Stimulated activated CD8-positive, alpha-beta memory T cell treated with anti-CD3 and anti-CD28 coated beads, Interleukin-15, amount 100 ng/mL, for 24 hours (primary cell): ENCODE measurements around the gene KIAA1210.

ENCODE experiments used
- DNase-seq: peaks from one replicate; pipeline ENCODE4 v3.0.0-alpha.2; 2020; ENCODE audit warnings: low read depth

Gene KIAA1210

DNA sequence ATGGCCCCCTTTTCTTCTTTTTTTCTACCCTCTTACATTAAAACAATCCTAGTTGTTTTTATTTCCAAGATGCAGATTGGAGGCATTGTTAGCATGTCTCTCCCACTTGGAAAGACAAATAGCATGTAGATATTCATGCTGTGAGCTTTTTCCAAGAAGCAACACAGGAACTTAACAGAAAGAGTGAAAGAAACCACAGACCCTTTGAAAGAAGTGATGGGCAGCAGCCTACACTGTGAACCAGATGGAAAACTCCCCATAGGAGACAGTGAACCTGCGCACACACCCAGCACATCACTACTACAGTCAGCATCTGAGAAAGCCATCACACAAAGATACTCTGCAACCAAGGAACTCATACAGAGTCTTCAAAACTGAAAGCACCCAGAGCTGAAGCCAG, 37.0 kb downstream of the KIAA1210 start:
- DNase-seq: no peak

DNA sequence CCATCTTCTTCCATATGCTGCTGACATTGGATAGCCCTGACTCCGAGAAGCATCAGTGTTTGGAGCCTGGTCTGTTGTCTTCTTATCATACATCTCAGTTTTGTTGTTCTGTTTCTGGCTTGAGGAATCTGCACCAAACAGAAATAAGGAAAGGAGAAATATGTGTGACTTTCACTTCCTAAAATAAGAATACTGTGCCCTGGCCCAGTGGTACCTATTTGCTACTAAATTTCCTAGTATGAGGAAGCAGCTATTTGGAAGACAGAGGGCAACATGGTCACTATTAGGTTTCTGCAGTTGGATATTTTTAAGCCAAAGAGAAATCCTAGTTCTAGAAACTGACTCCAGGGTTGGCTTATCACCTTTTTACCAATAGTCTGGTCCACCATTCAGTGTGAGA, 38.0 kb downstream of the KIAA1210 start:
- no peak for DNase-seq

DNA sequence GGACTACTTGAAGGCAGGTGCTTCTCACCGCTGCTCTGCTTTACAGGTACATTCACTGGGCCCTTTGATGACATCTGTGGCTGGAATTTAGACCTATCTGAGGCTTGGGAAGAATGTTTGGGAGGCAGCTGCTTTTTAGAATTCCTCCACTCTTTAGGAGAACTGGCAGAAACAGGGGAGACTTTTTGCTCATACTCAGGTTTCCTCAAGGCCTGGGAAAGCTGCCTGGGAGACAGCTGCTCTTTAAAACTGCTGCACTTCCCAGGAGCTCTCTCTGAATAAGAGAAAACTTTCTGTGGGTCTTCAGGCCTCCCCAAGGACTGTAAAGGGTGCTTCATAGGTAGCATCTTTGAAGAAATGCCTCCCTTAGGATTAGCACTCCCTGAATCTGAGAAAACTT, 40.5 kb downstream of the KIAA1210 start:
- no peak for DNase-seq

DNA sequence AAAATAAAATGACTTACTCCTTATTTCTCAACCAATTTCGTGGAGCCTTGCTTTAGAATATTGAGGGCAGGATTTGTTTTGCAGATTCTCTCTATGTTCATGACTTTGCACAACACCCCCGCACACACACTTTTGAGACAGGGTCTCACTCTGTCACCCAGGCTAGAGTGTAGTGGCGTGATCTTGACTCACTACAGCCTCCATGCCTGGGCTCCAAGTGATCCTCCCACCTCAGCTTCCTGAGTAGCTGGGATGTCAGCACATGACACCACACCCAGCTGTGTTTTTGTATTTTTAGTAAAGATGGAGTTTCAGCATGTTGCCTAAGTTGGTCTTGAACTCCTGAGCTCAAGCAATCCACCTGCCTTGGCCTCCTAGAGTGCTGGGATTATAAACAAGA, 42.8 kb downstream of the KIAA1210 start:
- DNase-seq: no peak

DNA sequence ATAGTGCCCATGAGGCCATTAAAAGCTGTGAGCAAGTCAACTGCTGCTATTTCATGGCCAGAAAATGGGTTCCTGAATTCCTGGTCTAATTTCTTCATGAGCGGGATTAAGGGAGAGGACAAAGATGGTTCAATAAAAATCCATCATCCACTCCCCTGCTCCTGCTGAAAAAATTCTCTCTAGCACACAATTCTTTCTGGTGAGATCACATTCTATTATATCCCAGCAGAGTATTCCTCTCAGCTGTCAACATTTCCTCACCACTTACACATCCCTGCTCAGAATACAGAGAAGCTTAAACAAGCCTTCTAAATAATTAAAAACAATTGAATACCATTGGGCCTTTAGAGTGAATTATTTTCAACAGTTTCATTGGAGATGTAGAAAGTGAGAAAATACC, 45.3 kb downstream of the KIAA1210 start:
- no peak for DNase-seq

DNA sequence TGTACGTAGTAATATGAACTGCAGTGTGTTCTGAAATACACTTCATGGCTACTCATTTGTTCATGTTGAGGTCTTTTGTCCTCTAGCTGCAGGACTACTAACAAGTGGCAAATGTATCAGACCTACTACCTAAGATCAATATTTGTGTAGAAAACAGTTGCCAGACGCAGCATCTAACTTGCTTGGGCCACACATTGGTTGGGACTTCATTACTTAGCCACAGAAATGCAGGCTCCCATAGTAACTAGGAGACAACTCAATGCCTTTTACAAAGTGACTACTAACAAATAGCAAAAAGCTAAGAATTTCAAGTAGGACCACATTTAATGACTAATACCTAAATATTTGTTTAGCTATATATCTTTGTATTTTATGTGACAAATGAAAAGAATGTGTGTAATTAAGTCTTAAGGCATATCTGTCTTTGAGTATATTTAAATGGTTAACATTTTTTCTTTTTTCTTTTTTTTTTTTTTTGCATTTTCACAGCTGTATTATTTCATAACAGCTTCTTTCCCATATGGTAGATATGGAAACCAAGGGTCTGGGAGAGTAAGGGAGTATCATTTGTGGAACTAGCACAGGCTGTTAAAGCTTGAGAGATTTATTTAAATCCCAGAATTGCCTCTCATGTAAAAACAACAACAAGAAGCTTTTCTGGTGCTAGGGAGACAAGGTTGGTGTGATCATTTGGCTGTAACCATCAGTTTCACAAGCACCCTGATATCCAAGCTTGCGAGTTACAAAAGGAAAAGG, 52.2 kb downstream of the KIAA1210 start:
- no peak for DNase-seq

DNA sequence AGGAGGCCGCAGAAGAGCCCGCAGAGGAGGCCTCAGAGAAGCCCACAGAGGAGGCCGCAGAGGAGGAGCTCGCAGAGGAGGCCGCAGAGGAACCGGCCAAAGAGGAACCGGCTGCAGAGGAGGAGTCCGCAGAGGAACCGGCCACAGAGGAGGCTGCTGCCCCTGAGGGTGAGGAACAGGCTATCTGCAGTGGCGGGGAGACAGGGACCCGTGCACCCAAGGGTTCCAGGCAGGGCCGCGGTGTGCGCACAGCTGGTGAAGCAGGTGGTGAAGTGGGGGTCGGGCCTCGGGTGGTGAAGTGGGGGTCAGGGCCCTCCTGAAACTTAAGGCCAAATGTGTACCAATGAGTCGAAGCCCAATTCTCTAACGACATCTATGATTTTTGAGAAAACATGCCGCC, 53.7 kb downstream of the KIAA1210 start:
- DNase-seq: no peak

DNA sequence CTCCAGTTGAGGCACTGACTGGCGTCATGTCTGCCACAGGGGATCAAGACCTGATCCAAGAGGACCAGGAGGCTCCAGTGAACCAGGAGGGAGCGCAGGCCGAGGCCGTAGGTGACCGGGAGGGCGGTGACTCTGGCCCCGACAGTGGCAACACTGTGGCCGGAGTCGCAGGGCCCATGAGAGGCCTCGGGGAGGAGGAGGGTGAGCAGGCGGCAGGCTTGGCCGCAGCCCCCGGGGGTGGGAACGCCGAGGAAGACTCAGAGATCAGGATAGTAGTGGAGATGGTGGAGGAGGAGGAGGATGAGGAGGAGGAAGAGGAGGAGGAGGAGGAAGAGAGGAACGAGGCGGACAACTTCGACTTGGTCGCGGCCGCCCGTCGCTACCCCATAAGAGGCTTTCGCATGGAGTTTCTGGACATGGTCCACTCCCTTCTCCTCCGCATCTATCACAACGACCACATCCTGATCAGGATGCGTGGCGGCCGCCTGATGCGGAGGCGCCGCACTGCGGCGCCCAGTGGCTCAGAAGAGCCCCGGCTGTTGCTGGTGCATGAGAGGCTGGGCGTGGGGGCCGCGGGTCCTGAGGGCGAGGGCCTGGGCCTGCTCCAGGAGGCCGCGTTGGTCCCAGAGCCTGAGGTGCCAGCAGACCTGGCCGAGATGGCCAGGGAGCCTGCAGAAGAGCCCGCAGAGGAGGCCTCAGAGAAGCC, 54.3 kb downstream of the KIAA1210 start:
- DNase-seq: no peak

DNA sequence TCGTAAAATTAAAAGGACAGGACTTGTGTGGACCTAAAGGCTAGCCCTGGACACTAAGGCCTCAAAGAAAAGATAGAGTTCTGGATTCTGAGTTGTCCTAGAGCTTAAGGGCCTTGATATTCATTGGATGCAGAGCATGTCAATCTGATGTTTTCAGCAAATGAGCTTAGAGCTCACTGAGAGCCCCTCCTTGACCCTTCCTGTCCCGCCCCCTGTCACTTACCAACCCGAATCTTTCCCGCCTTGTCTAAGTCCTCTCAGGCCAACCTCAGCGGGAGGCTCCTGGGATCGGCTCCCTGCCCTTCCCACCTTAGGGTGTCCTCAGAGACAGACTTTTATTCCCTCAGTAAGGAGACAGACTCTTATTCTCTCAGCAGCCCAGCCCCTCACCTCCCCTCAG, 54.9 kb downstream of the KIAA1210 start, which contains the start of gene CT47C1:
Gene CT47C1 (plus strand): TSS at position 250 of the 400 bp plus-strand sequence. CDS start 233 bp downstream, outside the sequence.
- DNase-seq: no peak

DNA sequence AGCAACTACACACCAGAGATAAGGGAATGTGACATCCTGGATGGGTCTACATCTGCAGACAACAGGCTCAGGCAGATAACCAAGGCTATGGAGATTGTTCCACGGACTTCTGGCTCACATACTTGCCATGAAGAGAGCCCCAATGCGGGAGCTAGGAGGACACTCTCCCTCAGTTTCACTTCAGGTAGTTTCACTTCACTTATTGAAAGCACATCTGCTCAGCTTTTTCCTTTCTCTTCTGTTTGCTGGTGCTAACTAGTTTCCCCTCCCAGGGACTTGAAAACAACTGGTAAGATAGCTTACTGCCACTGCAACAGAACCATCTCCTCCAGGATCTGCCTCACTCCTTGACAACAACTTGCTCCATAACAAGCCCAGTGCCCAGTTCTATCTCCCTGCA, 56.2 kb downstream of the KIAA1210 start:
- DNase-seq: no peak

- DNase-seq: no peak
These were observed 57.9 kb downstream of the KIAA1210 start for GRCh38 chrX:119069762-119070161.

DNA sequence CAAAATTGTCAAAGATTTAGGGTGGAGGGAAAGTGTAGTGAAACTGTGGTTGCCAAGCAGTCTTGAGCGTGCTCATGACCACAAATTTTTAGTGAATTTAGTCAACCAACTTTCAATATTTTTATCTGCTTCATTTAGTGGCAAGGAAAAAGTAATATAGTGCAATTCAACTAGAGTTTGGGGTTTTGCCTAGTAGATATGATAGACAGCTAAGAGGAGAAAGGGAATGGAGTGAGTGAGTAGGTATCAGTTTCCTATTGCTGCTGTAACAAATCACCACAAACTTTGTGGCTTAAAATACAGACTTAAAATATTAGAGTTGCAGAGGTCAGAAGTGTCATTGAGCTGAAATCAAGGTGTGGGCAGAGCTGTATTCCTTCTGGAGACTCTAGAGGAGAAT, 58.5 kb downstream of the KIAA1210 start:
- no peak for DNase-seq

- no peak for DNase-seq
These were observed 60.4 kb downstream of the KIAA1210 start for GRCh38 chrX:119067023-119067739.

GRCh38 chrX:119063428-119063827, 64.2 kb downstream of the KIAA1210 start:
- DNase-seq: no peak

DNA sequence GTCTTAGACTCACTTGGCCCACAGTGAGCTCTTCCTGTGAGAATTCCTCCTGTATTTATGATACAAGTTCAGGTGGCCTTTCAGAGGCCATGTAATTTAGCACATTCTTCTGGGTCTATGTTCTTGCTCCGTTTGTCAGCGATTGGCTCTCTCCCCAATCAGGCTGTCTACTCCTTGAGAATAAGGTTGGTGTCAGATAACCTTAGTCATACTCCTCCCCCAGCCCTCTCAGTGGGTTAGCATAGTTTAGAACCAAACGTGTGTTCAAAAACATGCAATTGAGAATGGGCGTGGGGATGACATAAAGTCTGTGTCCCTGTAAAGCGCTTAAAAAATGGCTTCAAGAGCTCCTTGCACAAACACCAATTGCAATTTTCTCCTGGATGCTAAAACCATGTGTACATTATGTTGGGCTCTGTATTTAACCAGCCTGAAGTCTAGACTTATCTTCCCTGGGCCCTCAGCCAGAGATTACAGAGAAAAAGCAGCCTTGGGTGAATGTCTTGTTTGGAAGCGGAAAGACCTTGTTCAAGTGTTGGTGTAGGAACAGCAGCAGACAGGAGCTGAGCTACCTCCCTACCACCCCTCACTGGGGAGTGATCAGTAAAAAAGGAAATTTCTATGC, 64.8 kb downstream of the KIAA1210 start:
- DNase-seq: no peak

- DNase-seq: no peak
These were observed 71.9 kb downstream of the KIAA1210 start for GRCh38 chrX:119055687-119056086.

DNA sequence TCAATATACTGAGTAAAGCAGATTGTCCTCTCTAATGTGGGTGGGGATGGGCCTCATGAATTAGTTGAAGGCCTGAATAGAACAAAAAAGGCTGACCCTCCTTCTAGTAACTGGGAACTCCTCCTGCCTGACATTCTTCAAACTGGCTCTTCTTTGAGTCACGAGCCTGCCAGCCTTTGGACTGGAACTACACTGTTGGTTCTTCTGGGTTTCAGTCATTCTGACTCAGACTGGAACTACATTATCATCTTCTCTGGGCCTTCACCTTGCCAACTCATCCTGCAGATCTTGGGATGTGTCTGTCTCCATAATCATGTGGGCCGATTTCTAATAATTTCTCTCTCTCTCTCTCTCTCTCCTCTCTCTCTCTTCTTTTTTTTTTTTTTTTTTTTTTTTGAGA, 81.7 kb downstream of the KIAA1210 start:
- DNase-seq: no peak

GRCh38 chrX:119042996-119043395, 84.6 kb downstream of the KIAA1210 start:
- DNase-seq: no peak

GRCh38 chrX:119042040-119042439, 85.6 kb downstream of the KIAA1210 start:
- DNase-seq: no peak

GRCh38 chrX:119041175-119041574, 86.4 kb downstream of the KIAA1210 start:
- DNase-seq: no peak

- DNase-seq: no peak
These were observed 87.2 kb downstream of the KIAA1210 start for GRCh38 chrX:119040432-119040831.
